RKO (cell line): ENCODE data around the gene TUBGCP5.
A peak's percentile ranks its signal among the peaks of the same experiment; 100 is the strongest.

ENCODE experiments used
- DNase-seq: peaks from one replicate; pipeline ENCODE4 v3.0.0-alpha.2; 2016; ENCODE audit warnings: low spot score

The TUBGCP5 gene

DNA sequence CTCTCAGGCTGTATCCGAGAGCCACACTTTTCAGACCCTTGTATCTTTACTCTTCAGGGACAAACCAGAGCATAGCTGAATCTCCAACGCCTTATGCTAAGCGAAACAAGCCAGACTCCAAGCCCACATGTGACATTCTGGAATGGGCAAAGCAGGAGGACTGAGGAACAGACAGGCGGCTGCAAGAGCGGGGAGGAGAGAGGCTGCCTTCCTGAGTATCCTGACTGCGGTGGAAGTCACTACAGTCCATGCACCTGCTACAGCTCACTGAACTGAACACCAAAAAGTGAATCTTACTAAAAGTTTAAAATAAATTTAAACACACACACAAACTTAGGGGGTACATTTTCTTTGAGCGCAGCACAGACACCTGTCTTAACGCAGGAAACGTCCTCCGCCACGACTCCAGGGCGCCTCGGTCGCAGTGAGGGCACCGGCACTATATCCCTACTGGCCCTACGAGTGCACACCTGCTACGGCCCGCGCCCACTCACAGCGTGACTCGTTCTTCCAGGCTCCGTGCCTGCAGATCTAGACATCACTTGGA lies 60.6 kb downstream of the TUBGCP5 start:
- DNase-seq = peak; percentile 30

DNA sequence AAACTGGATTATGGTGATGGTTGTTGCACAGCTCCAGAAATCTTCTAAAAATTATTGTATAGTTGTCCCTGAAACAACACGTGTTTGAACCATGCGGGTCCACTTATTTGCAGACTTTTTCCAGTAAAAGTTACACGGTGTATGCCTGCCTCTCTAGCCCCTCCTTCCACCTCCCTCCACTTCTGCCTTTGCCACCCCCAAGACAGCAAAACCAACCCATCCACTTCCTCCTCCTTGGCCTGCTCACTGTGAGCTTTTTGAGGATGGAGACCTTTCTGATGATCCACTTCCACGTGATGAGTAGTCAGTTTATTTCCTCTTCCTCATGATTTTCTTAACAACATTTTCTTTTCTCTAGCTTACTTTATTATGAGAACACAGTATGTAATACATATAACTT lies 64.6 kb downstream of the TUBGCP5 start:
- DNase-seq = no peak

DNA sequence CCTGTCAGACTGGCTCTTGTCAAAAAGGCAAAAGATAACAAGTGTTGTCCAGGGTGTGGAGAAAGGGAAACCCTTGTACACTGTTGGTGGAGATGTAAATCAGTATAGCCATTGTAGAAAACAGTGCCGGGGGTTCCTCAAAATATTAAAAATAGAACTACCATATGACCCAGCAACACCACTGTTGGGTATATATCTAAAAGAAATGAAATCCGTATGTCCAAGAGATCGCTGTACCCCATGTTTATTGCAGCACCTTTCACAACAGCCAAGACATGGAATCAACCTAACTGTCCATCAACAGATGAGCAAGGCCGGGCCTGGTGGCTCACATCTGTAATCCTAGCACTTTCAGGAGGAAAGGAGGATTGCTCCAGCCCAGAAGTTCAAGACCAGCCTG lies 65.4 kb downstream of the TUBGCP5 start:
- DNase-seq = no peak

DNA sequence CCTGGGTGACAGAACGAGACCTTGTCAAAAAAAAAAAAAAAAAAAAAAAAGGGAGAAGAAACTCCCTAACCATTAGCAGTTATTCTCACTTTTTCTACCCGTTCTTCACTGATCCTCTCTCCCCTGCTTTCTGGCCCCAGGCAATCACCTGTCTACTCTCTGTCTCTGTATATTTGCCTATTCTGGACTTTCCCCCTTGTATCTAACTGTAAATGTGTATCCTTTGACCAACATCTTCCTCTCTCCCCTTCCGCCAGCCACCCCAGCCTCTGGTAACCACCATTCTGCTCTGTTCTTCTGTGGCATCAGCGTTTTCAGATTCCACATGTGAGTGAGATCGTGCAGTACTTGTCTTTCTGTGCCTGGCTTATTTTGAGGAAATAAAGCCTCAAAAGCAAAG lies 66.1 kb downstream of the TUBGCP5 start:
- no peak for DNase-seq

DNA sequence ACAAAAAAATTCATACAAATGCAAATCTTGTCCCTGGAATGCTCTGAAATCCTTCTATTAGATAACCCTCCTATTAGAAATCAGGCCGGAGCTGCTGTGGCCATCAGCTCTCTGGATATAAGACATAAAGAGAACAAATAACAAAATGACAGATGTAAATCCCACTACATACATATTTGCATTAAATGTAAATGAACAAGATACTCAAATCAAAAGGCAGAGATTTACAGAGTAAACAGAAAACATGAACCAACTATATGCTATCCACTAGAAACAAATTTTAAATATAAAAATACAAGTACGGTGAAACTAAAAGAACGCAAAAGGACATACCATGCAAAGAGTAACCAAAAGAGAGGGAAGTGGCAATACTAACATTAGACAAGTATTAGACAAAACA lies 69.9 kb downstream of the TUBGCP5 start:
- DNase-seq = no peak

DNA sequence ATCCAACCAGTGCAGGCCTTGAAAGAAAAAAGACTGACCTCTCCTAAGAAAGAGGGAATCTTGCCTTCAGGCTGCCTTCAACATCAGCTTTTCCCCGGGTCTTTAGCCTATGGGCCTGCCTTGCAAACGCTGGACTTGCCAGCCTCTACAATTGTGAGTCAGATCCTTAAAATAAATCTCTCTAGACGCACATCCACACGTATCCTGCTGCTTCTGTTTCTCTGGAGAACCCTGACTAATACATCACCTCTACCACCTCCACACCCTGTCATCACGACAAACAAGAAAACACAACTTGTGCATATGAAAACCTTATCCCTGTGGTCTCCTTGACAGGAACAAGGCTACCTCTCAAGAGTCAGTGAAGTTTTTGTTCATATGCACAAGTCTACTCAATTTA lies 71.0 kb downstream of the TUBGCP5 start:
- peak; percentile 78 for DNase-seq

DNA sequence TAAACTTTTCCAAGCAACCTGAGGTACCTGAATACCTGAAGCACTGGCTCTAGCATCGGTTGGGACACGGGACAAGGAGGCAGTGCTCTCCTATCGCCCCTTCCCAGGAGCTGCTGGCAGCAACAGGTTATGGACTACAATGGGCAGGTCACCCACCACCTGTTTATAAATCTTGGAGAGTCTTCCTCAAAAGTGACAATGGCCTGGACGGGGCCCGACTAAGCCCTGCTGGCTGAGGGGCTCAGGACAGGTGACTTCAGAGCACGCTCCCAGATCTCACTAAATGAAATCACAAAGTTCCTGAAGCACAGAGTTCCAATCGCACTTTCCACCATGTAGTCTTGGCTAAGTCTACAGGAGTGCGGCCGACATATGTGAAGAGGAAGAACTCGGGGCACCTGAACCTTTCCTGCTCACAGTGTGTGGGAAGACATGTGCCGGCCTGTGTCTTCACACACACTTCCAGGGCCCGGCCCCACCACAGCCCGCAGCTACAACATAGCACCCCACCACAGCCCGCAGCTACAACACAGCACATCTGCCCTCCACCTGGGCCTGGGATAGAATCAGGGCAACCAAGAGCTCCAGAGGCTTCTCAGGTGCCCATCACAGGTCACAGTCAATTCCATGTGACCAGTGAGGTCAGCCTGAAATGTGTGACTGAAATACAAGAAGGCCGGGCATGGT lies 72.1 kb downstream of the TUBGCP5 start:
- DNase-seq = no peak

DNA sequence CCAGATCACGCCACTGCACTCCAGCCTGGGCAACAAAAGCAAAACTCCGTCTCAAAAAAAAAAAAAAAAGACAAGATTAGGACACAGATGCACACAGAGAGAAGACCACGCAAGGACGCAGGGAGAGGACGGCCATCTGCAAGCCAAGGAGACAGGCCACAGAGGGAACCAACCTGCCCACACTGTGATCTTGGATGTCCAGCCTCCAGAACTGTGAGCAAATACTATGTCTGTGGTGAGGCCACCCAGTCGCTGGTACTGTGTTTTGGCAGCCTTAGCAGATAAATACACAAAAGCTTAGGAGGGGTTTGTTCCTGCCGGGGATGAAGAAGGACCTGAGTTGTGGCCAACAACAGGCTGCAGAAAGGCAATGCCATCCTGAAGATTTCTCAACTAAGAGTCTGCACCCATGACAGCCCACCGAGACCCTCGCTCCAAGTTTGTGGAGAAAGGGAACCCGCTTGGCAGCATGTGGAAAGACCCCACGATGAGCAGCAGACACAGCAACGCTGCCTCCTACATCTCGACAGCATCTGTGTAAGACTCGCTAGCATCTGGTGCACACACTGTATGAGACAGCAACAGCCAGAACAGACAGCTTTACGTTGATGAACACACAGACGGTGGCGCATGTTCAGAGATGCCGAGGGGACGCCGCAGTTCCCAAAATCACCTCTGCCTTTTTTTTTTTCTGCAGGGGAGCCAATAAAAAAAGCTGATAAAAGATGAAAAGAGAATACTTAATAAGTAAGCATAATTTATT lies 72.9 kb downstream of the TUBGCP5 start:
- DNase-seq = no peak

DNA sequence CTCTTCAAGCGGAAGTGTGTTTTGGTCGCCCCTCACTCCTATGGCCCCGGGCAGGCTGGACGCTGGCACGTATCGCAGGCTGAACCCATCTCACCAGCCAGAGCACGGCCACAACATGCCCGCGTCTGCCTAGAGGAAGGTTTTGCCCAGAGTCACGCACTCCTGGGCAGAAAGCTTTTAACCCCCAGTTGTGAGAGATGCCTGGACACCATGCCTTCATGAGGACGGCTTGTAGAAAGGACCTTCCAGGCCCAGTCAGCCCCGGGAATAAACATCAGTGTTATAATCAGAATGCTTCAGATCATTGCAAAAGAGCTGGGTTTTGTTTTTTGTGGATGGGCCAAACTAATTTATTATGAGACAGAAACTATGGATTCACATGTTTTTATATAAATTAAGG lies 75.7 kb downstream of the TUBGCP5 start:
- no peak for DNase-seq

DNA sequence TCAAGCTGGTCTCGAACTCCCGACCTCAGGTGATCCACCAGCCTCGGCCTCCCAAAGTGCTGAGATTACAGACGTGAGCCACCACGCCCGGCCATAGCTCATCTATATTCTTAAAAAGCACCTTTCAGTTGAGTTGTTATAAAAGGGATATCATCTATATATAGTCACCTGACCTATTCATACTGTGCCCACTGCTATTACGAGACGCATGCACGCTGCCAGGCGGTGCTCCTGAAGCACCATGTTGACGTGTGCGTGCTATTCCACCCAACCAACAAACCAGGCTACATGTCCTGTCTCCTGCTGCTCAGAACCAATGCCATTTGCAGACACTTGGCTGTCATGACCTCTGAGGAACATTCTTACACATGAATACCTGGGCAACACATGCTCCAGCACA lies 76.8 kb downstream of the TUBGCP5 start:
- no peak for DNase-seq

DNA sequence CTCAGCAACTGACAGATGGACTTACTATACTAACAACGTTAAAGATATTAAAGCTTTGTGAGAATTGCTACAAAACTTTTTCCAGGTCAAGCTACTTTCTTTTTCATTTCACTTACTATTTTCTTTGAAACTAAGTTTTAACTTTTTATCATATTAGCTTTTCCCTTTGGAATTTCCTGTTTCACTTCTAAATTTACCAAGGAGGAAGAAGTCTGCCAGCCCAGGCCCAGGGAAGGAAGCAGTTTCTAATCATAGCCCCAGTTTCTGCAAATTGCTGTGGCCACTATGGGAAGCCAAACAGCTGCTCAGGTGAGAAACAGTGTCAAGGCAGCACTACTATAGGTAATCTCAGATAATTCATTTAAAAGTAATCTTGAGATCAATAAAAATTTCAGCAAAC lies 77.6 kb downstream of the TUBGCP5 start:
- DNase-seq = no peak

DNA sequence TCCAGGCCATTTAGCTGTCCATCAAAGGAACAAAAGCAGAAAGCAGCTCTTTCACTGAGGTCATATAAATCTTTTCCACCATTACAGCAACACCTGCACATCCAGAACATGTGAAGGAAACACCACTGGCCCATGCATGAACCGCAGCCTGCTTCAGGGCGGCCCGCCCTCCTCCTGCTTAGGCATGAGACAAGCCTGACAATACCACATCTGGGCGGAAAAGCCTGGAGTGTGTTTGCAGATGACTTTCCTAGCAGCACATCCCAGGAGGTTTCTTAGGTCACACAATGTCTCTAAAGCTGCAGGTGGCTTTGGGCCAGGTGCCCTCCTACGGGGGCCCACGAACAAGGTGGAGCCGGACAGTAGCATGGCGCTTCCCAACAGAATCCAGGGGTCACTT lies 78.8 kb downstream of the TUBGCP5 start:
- DNase-seq = no peak

DNA sequence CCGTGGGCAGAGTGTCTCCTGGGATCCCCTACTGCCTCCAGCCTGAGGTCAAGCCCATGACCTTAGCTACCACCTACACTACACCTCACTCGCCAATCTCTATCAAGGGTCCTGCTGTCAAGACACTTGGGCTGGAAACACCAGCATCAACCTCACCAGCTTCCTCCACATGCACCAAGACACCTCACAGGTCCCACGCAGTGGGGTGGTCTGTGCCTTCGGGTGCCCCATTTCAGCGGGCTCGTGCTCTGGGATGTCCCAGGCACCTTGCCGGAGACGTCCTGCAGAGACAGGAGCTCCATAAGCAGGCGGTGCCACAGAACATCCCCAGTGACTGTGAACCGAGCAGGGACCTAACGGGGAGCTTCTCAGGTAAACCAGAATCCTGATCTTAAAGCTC lies 79.2 kb downstream of the TUBGCP5 start:
- DNase-seq = no peak

DNA sequence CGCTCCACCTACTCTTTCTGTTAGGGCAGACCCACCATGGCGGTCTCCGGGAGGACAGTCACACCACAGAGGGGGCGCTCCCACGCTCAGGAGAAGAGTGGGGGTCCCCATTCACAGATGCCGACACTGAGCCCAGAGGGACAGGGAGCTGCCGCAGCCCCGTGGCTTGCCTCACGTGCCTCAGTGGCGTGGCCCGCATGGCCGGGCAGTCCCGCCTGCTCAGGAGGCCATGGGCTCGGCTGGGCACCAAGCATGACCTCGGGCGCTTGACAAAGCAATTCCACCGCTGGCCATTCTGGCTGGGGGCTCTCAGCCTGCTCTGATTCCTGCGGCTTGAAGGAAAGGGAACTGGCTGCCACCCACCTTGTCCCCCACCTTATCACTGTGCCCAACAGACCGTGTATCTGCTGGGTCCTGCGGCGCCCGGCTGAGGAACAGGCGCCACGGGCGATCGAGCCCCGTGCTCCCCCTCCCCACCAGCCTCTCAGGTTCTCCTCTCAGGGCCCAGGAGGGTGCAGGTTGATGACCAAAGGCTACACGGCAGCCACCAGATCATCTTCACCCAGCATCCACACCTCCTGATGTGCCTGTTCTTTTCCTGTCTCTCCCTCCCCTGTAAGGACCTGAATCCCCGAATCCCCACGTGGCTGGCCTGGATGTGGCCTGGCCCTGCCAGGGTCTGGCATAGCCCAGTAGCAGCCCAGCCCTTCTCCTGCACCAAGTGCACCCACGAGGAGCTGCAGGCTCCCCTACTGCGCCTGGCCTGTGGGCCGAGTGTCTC lies 79.9 kb downstream of the TUBGCP5 start:
- DNase-seq = no peak

DNA sequence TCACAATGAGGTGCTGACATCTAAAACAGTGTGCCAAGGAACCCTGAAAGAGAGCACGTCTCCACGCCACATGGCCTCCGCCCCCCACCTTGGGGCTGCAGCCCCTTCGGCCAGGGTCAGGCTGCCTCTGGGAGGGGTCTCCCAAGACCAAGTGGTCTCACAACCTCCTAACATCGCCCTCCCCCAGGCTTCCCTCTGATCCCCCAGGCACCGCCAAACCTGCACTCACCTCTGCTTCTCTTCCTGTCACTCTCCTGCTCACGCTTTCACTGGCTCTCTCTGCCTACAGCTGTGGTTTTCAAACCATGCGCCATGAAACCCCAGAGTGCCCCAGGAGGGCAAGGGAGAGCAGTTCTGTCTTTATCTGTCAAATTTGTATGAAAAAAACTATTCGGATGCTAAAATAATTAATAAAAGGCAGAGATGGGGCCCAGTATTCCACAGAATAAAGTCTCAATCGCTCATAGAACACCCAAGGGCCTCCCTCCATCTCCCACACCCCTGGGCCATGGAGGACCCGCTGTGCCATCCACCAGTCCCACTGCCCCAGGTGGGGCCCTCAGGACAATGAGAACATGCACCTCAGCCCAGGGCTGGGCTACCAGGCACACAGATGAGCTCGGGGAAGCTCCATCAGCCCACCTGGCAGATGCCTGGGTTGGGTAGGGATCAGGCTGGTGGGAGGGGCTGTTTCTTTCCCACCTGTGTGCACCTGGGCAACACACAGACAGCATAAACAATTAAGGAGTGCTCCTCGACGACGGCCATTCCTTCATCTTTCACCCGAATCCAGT lies 80.7 kb downstream of the TUBGCP5 start:
- DNase-seq = no peak

DNA sequence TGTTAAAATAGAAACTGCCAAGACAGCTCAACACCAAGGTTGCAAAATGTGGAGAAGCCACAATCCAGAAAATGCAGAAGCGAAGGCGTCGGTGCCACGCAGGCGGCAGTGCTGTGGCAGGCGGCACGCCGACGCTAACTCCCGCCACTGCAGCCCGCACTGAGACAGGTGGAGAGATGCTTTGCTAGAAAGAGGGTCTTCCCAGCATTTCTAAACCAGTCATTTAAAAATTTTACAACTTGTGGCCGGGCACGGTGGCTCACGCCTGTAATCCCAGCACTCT lies 82.5 kb downstream of the TUBGCP5 start:
- DNase-seq = no peak

DNA sequence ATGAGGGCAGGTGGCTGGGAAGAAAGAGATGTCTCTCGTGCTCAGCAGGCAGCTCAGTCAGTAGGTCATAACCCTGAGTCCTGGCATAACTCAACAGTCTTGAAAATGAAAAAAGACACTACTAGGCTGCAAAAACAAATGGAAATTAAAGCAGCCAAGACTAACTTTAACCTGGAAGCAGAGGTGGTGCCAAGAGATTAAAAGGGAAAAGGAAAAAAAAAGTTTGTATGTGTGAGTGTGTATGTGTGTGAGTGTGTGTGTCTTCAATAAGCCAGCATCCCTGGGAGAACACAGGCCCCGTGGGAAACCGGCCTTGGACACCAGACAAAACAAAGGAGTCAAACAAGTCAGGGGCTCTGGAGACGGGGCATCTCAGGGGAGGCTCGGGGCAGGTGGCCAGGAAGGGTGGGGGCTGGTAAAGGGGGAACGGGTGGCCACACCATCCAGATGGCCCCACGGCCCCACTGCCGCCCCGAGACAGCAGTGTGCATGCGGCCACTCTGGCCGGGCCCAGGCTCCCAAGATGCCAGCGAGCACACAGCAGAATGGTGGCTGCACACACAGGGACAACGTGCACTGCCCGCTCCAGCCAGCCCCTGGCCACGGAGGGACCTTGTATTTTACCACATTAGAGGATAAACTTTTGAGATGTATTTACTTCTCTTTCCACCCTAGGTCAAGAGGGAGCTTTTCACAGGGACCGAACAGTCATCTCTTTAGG lies 83.0 kb downstream of the TUBGCP5 start:
- DNase-seq = no peak

DNA sequence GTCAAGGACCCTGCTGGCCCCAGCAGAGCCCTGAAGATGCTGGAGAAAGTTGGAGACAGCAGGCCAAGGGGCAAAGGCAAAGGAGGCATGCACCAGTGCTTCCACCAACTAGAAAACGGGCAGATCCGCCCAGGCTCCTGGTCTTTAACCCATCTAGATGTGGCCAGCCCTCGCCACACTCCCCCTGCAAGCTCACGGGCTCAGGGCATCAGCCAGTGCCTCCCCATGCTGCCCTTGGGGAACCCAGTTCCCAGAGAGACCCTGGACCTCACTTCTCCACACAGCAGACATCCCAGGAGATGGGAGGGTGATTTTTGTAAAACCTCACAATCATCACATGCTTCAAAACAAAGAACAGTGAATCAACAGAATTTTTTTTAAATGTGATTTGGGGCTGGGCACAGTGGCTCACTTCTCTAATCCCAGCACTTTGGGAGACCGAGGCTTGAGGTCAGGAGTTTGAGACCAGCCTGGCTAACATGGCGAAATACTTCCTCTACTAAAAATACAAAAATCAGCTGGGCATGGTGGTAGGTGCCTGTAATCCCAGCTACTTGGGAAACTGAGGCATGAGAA lies 83.7 kb downstream of the TUBGCP5 start:
- DNase-seq = no peak

DNA sequence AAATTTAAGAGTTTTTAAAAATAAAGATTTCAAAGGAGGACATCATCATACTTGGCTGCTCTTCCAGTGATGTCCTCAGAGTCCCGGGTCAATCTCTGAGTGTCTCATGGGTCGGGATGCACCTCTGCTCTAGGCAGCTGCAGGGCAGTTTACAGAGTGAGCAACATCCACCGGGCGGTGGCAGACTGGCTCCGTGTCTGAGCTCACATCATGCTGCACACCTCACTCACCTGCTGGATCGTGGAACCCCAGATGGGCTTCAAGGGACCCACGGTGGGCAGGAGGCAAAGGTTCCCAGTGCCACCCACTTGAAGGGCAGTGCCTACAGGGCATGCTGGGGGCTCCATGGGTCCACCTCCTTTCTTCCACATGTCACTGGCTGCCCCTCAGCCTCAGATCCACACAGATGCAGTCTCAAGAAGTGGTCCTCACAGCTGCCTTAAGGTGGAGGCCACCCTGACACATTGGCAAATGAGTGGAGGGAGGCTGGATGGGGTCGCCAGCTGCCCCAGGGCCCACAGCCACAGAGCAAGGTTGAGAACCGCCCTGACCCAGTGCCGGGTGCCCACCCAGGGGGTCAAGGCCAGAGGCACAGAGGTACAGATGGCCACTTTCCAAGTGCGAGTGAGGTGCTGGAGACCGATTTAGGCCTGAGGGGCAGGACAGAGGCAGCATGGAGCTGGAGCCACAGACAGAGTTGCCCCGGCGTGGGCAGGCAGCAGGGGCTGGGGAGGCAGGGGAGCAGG lies 84.4 kb downstream of the TUBGCP5 start:
- no peak for DNase-seq

DNA sequence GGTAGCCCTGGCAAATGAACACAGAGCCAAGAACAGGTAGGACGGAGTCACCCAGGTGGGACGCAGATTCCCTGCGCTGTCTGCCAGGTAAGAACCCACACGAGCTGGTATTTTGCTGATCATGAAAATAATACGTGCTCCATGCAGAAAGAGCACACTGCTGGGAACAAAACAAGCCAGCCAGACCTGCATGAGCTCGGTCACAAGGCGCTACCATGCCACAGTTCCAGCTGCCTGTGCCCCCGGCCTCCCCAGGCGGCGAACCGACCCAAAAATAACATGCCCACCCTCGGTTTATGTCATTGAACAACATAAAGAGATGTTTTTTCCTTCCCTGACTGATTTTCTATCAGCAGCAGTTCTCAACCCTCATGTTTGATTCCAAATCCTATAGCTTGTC lies 85.0 kb downstream of the TUBGCP5 start:
- no peak for DNase-seq
